Type B pancreatic cell (in vitro differentiated cells): Measurements from ENCODE around the gene SEMA4B. TPM values are rescaled to one million over a fixed set of nuclear protein-coding genes. Genes with fewer than 3 reads are reported as not detected.
A peak's percentile ranks its signal among the peaks of the same experiment; 100 is the strongest.

ENCODE experiments used
- DNase-seq: peaks from one replicate; pipeline ENCODE4 v3.0.0; 2021; ENCODE audit warnings: mixed read lengths; ENCODE audit not compliant: unreplicated experiment; ENCODE audit errors: extremely low spot score
- H3K27ac Mint-ChIP-seq: 2 replicates; pipeline ENCODE4 v1.8.0; 2021; ENCODE audit warnings: mild to moderate bottlenecking, mixed read lengths
- H3K27me3 Mint-ChIP-seq: 2 replicates; pipeline ENCODE4 v1.8.0; 2021; ENCODE audit warnings: mixed read lengths
- H3K36me3 Mint-ChIP-seq: 2 replicates; pipeline ENCODE4 v1.8.0; 2021; ENCODE audit warnings: mixed read lengths
- H3K4me1 Mint-ChIP-seq: one replicate; pipeline ENCODE4 v1.8.0; 2021; ENCODE audit warnings: mixed read lengths; ENCODE audit not compliant: unreplicated experiment
- H3K4me3 Mint-ChIP-seq: 2 replicates; pipeline ENCODE4 v1.8.0; 2021; ENCODE audit warnings: mild to moderate bottlenecking, mixed read lengths
- H3K9me3 Mint-ChIP-seq: 2 replicates; pipeline ENCODE4 v1.8.0; 2021; ENCODE audit warnings: mixed read lengths
- total RNA-seq: library from RNA; stranded (reverse); gene quantifications from 2 replicates; pipeline ENCODE4 v1.2.1, GENCODE V29; 2021; ENCODE audit warnings: low replicate concordance
- TF ChIP-seq, protein P1 (sequence below): fragments of 200-600 bp; sonication (generic); conservative IDR thresholded peaks from 2 replicates; pipeline ENCODE4 v1.5.0; 2021; ENCODE audit warnings: antibody characterized with exemption, mild to moderate bottlenecking

SEMA4B gene
- total RNA-seq, 1 donor from 2014 or later, result 28.9 TPM

DNA sequence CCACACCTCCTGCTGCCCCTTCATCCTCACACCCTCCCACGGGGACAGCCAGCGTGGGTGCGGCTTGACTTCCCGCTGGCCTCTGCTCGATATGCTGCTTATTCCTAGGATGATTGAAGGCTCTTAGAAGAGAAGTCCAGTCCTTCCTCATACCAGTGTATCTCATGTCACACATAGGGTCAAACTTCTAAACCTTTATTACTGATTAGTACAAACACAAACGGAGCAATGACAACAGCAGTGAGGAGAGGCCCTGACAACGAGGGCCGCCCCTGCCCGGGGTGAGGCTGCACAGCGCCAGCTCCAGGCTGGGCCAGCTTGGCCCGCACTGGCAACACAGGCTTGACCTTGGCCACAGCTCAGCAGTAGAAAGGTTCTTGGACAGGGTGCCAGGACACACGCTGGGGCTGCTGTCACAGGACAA is 29.0 kb downstream of the SEMA4B start:
- TF ChIP-seq, protein P1, sequence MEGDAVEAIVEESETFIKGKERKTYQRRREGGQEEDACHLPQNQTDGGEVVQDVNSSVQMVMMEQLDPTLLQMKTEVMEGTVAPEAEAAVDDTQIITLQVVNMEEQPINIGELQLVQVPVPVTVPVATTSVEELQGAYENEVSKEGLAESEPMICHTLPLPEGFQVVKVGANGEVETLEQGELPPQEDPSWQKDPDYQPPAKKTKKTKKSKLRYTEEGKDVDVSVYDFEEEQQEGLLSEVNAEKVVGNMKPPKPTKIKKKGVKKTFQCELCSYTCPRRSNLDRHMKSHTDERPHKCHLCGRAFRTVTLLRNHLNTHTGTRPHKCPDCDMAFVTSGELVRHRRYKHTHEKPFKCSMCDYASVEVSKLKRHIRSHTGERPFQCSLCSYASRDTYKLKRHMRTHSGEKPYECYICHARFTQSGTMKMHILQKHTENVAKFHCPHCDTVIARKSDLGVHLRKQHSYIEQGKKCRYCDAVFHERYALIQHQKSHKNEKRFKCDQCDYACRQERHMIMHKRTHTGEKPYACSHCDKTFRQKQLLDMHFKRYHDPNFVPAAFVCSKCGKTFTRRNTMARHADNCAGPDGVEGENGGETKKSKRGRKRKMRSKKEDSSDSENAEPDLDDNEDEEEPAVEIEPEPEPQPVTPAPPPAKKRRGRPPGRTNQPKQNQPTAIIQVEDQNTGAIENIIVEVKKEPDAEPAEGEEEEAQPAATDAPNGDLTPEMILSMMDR, result no peak
- H3K27me3 Mint-ChIP-seq, result no peaks in the 10 kb centered on the region
- H3K9me3 Mint-ChIP-seq, result no peaks in the 10 kb centered on the region
- peak overlapping the region; percentile 48 for H3K27ac Mint-ChIP-seq
- peaks cover 11% of the 10 kb centered on the region for H3K36me3 Mint-ChIP-seq
- H3K4me3 Mint-ChIP-seq, result peak overlapping the region; percentile 15
- peaks cover 12% of the 10 kb centered on the region for H3K4me1 Mint-ChIP-seq
- DNase-seq, result no peak

DNA sequence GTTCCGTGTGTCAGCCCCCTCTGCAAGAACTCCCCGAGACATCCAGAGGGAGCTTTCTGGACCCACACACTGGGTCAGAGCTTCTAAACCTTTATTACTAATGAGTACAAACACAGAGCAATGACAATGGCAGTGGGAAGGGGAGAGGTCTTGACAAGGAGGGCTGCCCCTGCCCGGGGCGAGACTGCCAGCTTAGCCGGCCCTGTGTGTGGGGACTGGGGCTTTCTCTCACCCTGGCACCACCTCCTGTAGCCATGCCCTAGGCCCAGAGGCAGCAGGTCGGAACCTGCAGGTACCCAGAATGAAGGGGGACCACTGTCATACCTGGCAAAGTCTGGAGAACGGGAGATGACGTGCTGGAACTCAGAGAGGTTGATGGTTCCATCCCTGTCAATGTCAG is 29.5 kb downstream of the SEMA4B start:
- H3K9me3 Mint-ChIP-seq, result no peaks in the 10 kb centered on the region
- DNase-seq, result no peak
- H3K27me3 Mint-ChIP-seq, result no peaks in the 10 kb centered on the region
- TF ChIP-seq, protein P1, result no peak
- H3K27ac Mint-ChIP-seq, result no peak overlapping the region
- peaks cover 13% of the 10 kb centered on the region for H3K4me1 Mint-ChIP-seq
- H3K4me3 Mint-ChIP-seq, result no peak overlapping the region
- H3K36me3 Mint-ChIP-seq, result peaks cover 11% of the 10 kb centered on the region

DNA sequence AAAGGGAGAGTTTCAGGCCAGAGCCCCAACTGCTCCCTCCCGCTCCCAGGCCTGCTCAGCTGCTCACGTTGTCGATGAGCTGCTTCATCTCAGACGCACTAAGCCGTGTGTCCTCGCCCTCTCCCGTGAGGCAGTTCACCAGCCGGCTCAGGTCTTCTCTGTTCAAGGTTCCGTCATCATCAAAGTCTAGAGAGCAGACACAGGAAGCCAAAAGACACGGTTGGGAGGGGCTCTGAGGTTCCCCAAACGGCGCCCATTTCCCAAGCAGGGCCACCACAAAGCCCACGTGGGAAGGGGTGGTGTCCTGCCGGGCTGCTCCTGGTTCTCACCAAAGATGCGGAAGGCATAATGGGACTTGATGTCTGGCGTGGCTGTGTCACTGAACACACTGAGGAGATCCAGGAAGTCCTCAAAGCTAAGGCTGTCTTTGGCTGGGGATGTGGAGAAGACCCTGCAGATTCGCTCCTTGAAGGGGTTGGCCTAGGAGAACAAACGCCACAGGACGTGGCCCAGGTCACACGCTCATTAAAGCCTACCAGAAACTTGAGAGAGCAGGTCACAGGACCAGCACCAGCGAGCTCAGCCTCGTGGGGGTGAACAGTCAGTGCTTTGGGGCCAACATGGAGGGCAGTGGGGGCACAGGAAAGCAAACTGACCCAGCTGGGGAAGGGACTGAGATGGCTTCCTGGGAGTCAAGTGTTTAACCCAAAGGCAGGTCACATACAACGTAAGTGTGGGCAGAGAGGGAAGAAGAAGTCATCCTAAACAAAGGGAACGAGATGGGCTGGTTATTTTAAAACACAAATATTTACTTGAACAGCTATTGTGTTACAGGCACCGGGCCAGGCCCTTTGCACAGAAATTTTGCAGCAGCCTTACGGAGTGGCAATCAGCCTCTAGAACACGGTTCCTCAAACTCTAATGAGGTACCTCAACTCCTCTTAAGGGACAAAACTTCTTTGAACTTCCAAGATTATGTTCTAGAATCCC is 30.2 kb downstream of the SEMA4B start:
- H3K9me3 Mint-ChIP-seq, result no peaks in the 10 kb centered on the region
- peaks cover 7% of the 10 kb centered on the region for H3K36me3 Mint-ChIP-seq
- H3K4me1 Mint-ChIP-seq, result peaks cover 13% of the 10 kb centered on the region
- H3K4me3 Mint-ChIP-seq, result peak overlapping the region; percentile 73
- TF ChIP-seq, protein P1, result no peak
- no peaks in the 10 kb centered on the region for H3K27me3 Mint-ChIP-seq
- peak overlapping the region; percentile 41 for H3K27ac Mint-ChIP-seq
- no peak for DNase-seq

DNA sequence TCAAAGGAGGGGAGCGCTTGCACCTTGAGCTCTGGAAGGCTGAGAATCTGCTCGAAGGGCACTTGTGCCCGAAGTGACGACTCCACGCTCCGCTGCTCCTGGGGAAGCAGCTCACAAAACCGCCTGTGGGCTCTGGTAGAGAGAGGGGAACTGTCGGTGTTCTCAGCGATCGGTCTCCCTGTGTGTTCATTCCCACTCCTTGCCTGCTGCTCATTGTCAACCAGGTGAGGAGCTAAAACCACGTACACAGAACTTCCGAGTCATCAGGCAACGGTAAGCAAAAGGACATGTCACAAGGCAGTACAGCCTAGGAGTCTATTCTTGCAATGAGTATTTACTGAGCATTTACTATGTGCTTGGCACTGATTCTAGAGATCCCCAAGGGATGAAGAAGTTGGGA is 31.1 kb downstream of the SEMA4B start:
- DNase-seq, result no peak
- Mint-ChIP-seq H3K27me3 (no peaks in the 10 kb centered on the region), H3K4me1 (peaks cover 13% of the 10 kb centered on the region), H3K36me3 (peaks cover 7% of the 10 kb centered on the region), H3K9me3 (no peaks in the 10 kb centered on the region), H3K4me3 (peak overlapping the region; percentile 86), H3K27ac (peak overlapping the region; percentile 61)
- TF ChIP-seq, protein P1, result no peak

DNA sequence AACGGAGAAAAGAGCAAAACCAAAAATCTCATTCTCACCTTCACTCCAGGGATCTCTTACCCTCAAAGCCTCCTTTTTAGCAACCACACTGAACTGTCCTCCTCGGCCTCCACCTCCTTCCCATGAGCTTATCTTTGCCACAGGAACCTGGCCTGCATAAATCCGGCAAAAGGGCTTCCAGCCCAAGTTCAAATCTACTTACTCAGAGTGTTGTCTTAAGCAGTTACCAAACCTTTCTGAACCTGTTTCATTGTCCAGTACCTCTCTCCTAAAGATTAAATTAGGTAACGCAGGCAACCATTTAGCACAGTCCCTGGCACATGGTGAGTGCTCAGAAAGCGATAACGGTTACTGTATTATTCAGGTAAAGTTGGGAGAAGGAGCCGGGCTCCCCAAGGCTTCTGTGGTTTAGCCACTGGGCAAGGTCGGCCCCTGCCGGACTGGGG is 31.8 kb downstream of the SEMA4B start:
- Mint-ChIP-seq H3K27me3 (no peaks in the 10 kb centered on the region), H3K27ac (peak overlapping the region; percentile 61), H3K36me3 (peaks cover 7% of the 10 kb centered on the region), H3K4me3 (peak overlapping the region; percentile 86), H3K4me1 (peaks cover 13% of the 10 kb centered on the region), H3K9me3 (no peaks in the 10 kb centered on the region)
- TF ChIP-seq, protein P1, result peak; percentile 69
- no peak for DNase-seq
